Neural cell (in vitro differentiated cells): Measurements from ENCODE around the gene CPHXL2. TPM values are rescaled to one million over a fixed set of nuclear protein-coding genes. Genes with fewer than 3 reads are reported as not detected.

ENCODE experiments used
- H2AFZ ChIP-seq: fragments of 200-600, 300-800 bp; sonication (generic), shearing (Covaris generic); 2 replicates; pipeline ENCODE4 v1.6.0; 2014; ENCODE audit warnings: low read depth, mild to moderate bottlenecking, antibody characterized with exemption, low read length, moderate library complexity
- H3F3A ChIP-seq: fragments of 200-600 bp; shearing (Covaris generic); 2 replicates; pipeline ENCODE4 v1.6.1; 2016; ENCODE audit warnings: mild to moderate bottlenecking, moderate library complexity, mixed read lengths, antibody characterized with exemption, low read length; ENCODE audit not compliant: insufficient read depth, poor library complexity, severe bottlenecking
- H3K27ac ChIP-seq: fragments of 200-600, 300-800 bp; sonication (generic), shearing (Covaris generic); 2 replicates; pipeline ENCODE4 v1.5.1; 2014; ENCODE audit warnings: mild to moderate bottlenecking, low read length, moderate library complexity
- H3K27me3 ChIP-seq: fragments of 300-800, 200-600 bp; sonication (generic), shearing (Covaris generic); 2 replicates; pipeline ENCODE4 v1.6.0; 2014; ENCODE audit warnings: mild to moderate bottlenecking, low read depth, low read length, moderate library complexity; ENCODE audit not compliant: insufficient read depth
- H3K36me3 ChIP-seq: fragments of 300-800, 200-600 bp; sonication (generic), shearing (Covaris generic); 2 replicates; pipeline ENCODE4 v1.5.1; 2014; ENCODE audit warnings: mild to moderate bottlenecking, antibody characterized with exemption, low read length, moderate library complexity; ENCODE audit not compliant: insufficient read depth
- H3K4me2 ChIP-seq: fragments of 300-800, 200-600 bp; sonication (generic), shearing (Covaris generic); 2 replicates; pipeline ENCODE4 v1.6.0; 2014; ENCODE audit warnings: mild to moderate bottlenecking, low read length
- H3K4me3 ChIP-seq: fragments of 300-800, 200-600 bp; sonication (generic), shearing (Covaris generic); 2 replicates; pipeline ENCODE4 v1.5.1; 2014; ENCODE audit warnings: mild to moderate bottlenecking, low read length, moderate library complexity
- H3K79me2 ChIP-seq: fragments of 200-600 bp; shearing (Covaris generic); replicated peaks from 2 replicates; pipeline ENCODE4 v1.6.0; 2014; ENCODE audit warnings: mild to moderate bottlenecking, low read length, moderate library complexity; ENCODE audit not compliant: insufficient read depth
- H3K9ac ChIP-seq: fragments of 300-800, 200-600 bp; sonication (generic), shearing (Covaris generic); 2 replicates; pipeline ENCODE4 v1.6.1; 2016; ENCODE audit warnings: mild to moderate bottlenecking, low read length, mixed read lengths
- H3K9me2 ChIP-seq: fragments of 200-600 bp; shearing (Covaris generic); 2 replicates; pipeline ENCODE4 v1.6.1; 2016; ENCODE audit warnings: mild to moderate bottlenecking, low read length, mixed read lengths; ENCODE audit not compliant: insufficient read depth
- H3K9me3 ChIP-seq: fragments of 200-600, 300-800 bp; sonication (generic), shearing (Covaris generic); 2 replicates; pipeline ENCODE4 v1.6.1; 2016; ENCODE audit warnings: mild to moderate bottlenecking, mixed run types, low read length, moderate library complexity, mixed read lengths
- H4K20me1 ChIP-seq: fragments of 200-600 bp; shearing (Covaris generic); 2 replicates; pipeline ENCODE4 v1.6.1; 2016; ENCODE audit warnings: mild to moderate bottlenecking, mixed run types; ENCODE audit not compliant: insufficient read depth
- CTCF ChIP-seq: fragments of 450-650 bp; IDR thresholded peaks from 2 replicates; pipeline ENCODE4 v1.5.1; 2014; ENCODE audit warnings: antibody characterized with exemption, mild to moderate bottlenecking, moderate library complexity; ENCODE audit not compliant: poor library complexity, severe bottlenecking
- EP300 ChIP-seq: fragments of 450-650 bp; conservative IDR thresholded peaks from 2 replicates; pipeline ENCODE4 v1.6.1; 2014; ENCODE audit warnings: antibody characterized with exemption, mild to moderate bottlenecking, moderate library complexity; ENCODE audit not compliant: poor library complexity, severe bottlenecking
- EZH2 ChIP-seq: fragments of 200-600, 300-800 bp; shearing (Covaris generic), sonication (generic); IDR thresholded peaks from 2 replicates; pipeline ENCODE4 v1.6.1; 2014; ENCODE audit warnings: antibody characterized with exemption, low read length, borderline replicate concordance, mild to moderate bottlenecking; ENCODE audit not compliant: insufficient read depth, poor library complexity, severe bottlenecking
- MXI1 ChIP-seq: fragments of 450-650 bp; conservative IDR thresholded peaks from 2 replicates; pipeline ENCODE4 v1.6.1; 2014; ENCODE audit warnings: antibody characterized with exemption, mild to moderate bottlenecking; ENCODE audit not compliant: poor library complexity, severe bottlenecking
- POLR2AphosphoS5 ChIP-seq: IDR thresholded peaks from 2 replicates; pipeline ENCODE4 v1.6.1; 2012
- RAD21 ChIP-seq: fragments of 450-650 bp; conservative IDR thresholded peaks from 2 replicates; pipeline ENCODE4 v1.6.1; 2014; ENCODE audit warnings: antibody characterized with exemption, mild to moderate bottlenecking, moderate library complexity
- REST ChIP-seq: IDR thresholded peaks from 2 replicates; pipeline ENCODE4 v1.6.1; 2012; ENCODE audit warnings: borderline replicate concordance
- SMC3 ChIP-seq: fragments of 450-650 bp; conservative IDR thresholded peaks from 2 replicates; pipeline ENCODE4 v1.6.1; 2014; ENCODE audit warnings: antibody characterized with exemption, mild to moderate bottlenecking, moderate library complexity; ENCODE audit not compliant: poor library complexity
- TAF1 ChIP-seq: IDR thresholded peaks from 2 replicates; pipeline ENCODE4 v1.6.1; 2012; ENCODE audit warnings: low read depth
- polyA plus RNA-seq: library from polyadenylated mRNA; depleted of rRNA; stranded (reverse); fragments of >200 nt; gene quantifications from 2 replicates; pipeline ENCODE4 v1.2.3, GENCODE V29; 2014

Gene CPHXL2
- polyA plus RNA-seq, 1 donor from 2014 or later, result not detected

DNA sequence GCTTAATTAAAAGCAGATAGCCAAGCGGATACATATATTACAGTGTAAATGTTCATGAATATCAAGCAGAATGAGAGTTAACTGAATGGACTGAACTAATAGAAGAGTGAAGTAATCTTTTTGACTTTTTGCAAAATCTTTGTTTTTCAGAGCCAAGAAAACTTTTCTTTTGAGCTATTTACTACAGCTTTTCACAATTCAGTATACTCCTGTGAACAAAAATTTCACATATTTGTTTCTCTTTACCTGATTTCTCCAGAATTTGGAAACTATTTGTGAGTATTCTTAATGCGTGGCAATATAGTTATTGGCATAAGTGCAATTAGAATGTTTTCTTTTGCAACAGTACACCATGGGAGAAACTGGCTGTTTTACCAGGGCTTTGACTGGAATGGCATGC is 33.5 kb upstream of the CPHXL2 start:
- Histone ChIP-seq H3K4me3 (no peak overlapping the region), H3K36me3 (no peaks in the 10 kb centered on the region), H3K9ac (no peak overlapping the region), H3K79me2 (no peaks in the 10 kb centered on the region), H3K9me3 (peaks cover 5% of the 10 kb centered on the region), H3K27ac (no peak overlapping the region), H3K27me3 (no peaks in the 10 kb centered on the region), H2AFZ (no peak overlapping the region), H3K4me2 (no peak overlapping the region), H4K20me1 (no peaks in the 10 kb centered on the region), H3K9me2 (no peaks in the 10 kb centered on the region), H3F3A (no peaks in the 10 kb centered on the region)
- TF ChIP-seq POLR2AphosphoS5, result no peak
- no peak for TF ChIP-seq SMC3
- no peak for TF ChIP-seq RAD21
- TF ChIP-seq EZH2, result no peak
- TF ChIP-seq MXI1, result no peak
- TF ChIP-seq CTCF, result no peak

- H3K79me2 ChIP-seq, result no peaks in the 10 kb centered on the region
- no peak overlapping the region for H3K9ac ChIP-seq
- H3K4me3 ChIP-seq, result no peak overlapping the region
- no peaks in the 10 kb centered on the region for H3K9me3 ChIP-seq
- TF ChIP-seq TAF1, result no peak
- no peak for TF ChIP-seq CTCF
- TF ChIP-seq MXI1, result no peak
- TF ChIP-seq POLR2AphosphoS5, result no peak
- no peak for TF ChIP-seq EZH2
- no peak for TF ChIP-seq REST
- TF ChIP-seq RAD21, result no peak
- TF ChIP-seq EP300, result no peak
- no peak overlapping the region for H3K27ac ChIP-seq
- H4K20me1 ChIP-seq, result no peaks in the 10 kb centered on the region
- H2AFZ ChIP-seq, result no peak overlapping the region
- no peaks in the 10 kb centered on the region for H3F3A ChIP-seq
- H3K27me3 ChIP-seq, result no peaks in the 10 kb centered on the region
- H3K36me3 ChIP-seq, result no peaks in the 10 kb centered on the region
- H3K4me2 ChIP-seq, result no peak overlapping the region
- no peaks in the 10 kb centered on the region for H3K9me2 ChIP-seq
These were observed 26.5 kb upstream of the CPHXL2 start for GRCh38 chr16:75703306-75703705.
